PC-9 (cell line): ENCODE results near the gene SCUBE2. TPM values are rescaled to one million over a fixed set of nuclear protein-coding genes. Genes with fewer than 3 reads are reported as not detected.

Experiments used
- BruUV-seq: library from RNA; stranded (reverse); fragments of 400-500 nt; replicated peaks from 2 replicates; lab custom pipeline; 2021; lab: Mats Ljungman, UMichigan
- CTCF ChIA-PET: fragments of 300-600 bp; sonication (Branson Sonifier 250); formaldehyde crosslinking; loops from one replicate; lab custom pipeline; 2022; ENCODE audit warnings: antibody characterized with exemption; lab: Charles Lee
- POLR2A ChIA-PET: fragments of 300-600 bp; sonication (Branson Sonifier 250); formaldehyde crosslinking; loops from one replicate; lab custom pipeline; 2022; ENCODE audit warnings: antibody characterized with exemption; ENCODE audit not compliant: unreplicated experiment; lab: Charles Lee
- DNase-seq, 2 experiments: peaks; one replicate each; pipeline versions ENCODE4 v3.0.0 to v3.0.0-alpha.2; 2015 to 2022; ENCODE audit warnings: mixed read lengths in 1 of 2
- H2AFZ ChIP-seq: fragments of 200-600 bp; sonication (generic); 2 replicates; pipeline ENCODE4 v1.8.1; 2017; ENCODE audit warnings: antibody characterized with exemption
- H3F3A ChIP-seq: fragments of 200-600 bp; sonication (generic); 2 replicates; pipeline ENCODE4 v1.8.1; 2017; ENCODE audit warnings: antibody characterized with exemption, mild to moderate bottlenecking, low read depth; ENCODE audit not compliant: insufficient read depth
- H3K27ac ChIP-seq: fragments of 200-600 bp; sonication (generic); 2 replicates; pipeline ENCODE4 v1.6.1; 2016; ENCODE audit warnings: mixed run types
- H3K27me3 ChIP-seq: fragments of 200-600 bp; sonication (generic); 2 replicates; pipeline ENCODE4 v1.6.1; 2016; ENCODE audit warnings: low read depth, mixed run types; ENCODE audit not compliant: insufficient read depth
- H3K36me3 ChIP-seq: fragments of 200-600 bp; sonication (generic); 2 replicates; pipeline ENCODE4 v1.6.1; 2016; ENCODE audit warnings: low read depth, mixed run types
- H3K4me1 ChIP-seq: fragments of 200-600 bp; sonication (generic); replicated peaks from 2 replicates; pipeline ENCODE4 v1.6.1; 2016; ENCODE audit warnings: mixed run types; ENCODE audit not compliant: insufficient read depth
- H3K4me2 ChIP-seq: fragments of 200-600 bp; sonication (generic); 2 replicates; pipeline ENCODE4 v1.6.1; 2017; ENCODE audit warnings: mixed run types
- H3K4me3 ChIP-seq: fragments of 200-600 bp; sonication (generic); 2 replicates; pipeline ENCODE4 v1.6.1; 2016; ENCODE audit warnings: mixed run types
- H3K79me2 ChIP-seq: fragments of 200-600 bp; sonication (generic); 2 replicates; pipeline ENCODE4 v1.6.1; 2017; ENCODE audit warnings: low read depth, mixed run types
- H3K9me2 ChIP-seq: fragments of 200-600 bp; sonication (generic); 2 replicates; pipeline ENCODE4 v1.8.1; 2017; ENCODE audit warnings: mild to moderate bottlenecking; ENCODE audit not compliant: insufficient read depth
- H3K9me3 ChIP-seq: fragments of 200-600 bp; sonication (generic); 2 replicates; pipeline ENCODE4 v1.8.1; 2016; ENCODE audit warnings: low read depth; ENCODE audit not compliant: insufficient read depth
- H4K20me1 ChIP-seq: fragments of 200-600 bp; sonication (generic); 2 replicates; pipeline ENCODE4 v1.8.1; 2017; ENCODE audit not compliant: insufficient read depth
- EZH2 ChIP-seq: fragments of 200-600 bp; sonication (generic); IDR thresholded peaks from 2 replicates; pipeline ENCODE4 v1.8.0; 2017; ENCODE audit warnings: antibody characterized with exemption, low read depth
- intact Hi-C: fragments of 100-400 bp; cut with micrococcal nuclease; formaldehyde crosslinking; loops from one replicate; pipeline ENCODE4 v1.10.0; 2022; ENCODE audit not compliant: unreplicated experiment
- total RNA-seq: library from RNA; stranded (reverse); gene quantifications from 2 replicates; pipeline ENCODE4 v1.2.3, GENCODE V29; 2021
- TF ChIP-seq, protein P1 (sequence below): fragments of 200-600 bp; sonication (generic); conservative IDR thresholded peaks from 2 replicates; pipeline ENCODE4 v1.6.1; 2017; ENCODE audit warnings: mixed run types, antibody characterized with exemption, mild to moderate bottlenecking, moderate library complexity

SCUBE2 gene
- total RNA-seq, 1 experiment from 2014 or later, result not detected

DNA sequence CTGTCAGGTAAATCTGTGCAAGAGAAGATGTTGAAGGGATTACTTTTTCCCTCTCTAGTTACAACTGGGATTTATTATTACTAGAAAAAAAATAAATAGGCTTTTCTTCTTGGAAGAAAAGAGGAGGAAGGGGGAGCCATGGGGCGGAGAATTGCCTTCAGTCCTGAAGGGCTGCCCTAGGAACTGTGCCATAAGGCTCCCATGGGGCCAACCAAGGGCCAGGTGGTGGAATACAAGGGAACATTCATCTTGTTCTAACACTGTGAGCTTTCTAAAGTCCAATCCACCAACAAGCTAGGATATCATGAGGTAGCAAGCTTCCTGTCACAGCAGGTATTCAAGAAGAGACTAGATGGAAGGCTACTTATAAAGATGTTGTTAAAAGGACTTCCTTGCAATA is 62.8 kb downstream of the SCUBE2 start:
- CTCF ChIA-PET, result no interaction called here

DNA sequence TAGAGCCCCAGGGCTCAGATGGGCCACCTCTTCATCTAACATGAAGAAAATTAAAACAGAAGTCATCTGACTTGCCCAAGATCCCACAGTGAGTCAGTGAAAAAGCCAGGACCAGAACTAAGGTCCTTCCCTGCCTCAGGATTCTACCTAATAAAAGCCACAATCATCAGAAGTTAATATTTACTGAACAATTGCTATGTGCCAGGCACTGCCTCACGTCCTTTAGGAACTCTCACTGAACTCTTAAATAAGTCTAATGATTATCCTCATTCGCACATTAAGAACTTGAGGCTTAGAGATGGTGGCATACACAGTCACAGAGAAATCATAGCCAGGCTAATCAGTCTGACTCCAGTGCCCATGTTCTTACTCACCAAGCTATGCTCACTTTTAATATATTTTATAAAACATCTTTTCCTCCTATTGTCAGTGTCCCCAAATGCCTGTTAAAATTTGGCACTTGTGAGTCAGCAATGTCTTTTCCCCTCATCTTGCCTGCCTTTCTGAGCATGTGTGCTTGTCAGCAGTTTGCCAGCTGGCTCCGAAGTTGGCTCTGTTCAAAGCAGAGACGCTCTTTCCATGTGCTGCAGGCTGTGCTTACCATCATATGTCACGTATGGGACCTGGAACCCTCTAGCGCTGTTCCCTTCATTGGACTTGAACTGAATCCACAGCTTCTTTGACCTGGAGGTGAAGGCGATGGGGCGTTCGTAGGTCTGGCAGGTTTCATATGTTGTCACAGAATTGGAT is 66.1 kb downstream of the SCUBE2 start:
- no peak for DNase-seq
- POLR2A ChIA-PET, result no interaction called here
- H3K9me3 ChIP-seq, result no peaks in the 10 kb centered on the region
- H3K27ac ChIP-seq, result no peak overlapping the region
- no peaks in the 10 kb centered on the region for H3K9me2 ChIP-seq
- H3K4me3 ChIP-seq, result no peak overlapping the region
- H3K36me3 ChIP-seq, result no peaks in the 10 kb centered on the region
- no peaks in the 10 kb centered on the region for H3K79me2 ChIP-seq
- H2AFZ ChIP-seq, result no peak overlapping the region
- CTCF ChIA-PET, result no interaction called here
- H3K4me1 ChIP-seq, result no peaks in the 10 kb centered on the region
- no peak for TF ChIP-seq EZH2
- TF ChIP-seq, protein P1, sequence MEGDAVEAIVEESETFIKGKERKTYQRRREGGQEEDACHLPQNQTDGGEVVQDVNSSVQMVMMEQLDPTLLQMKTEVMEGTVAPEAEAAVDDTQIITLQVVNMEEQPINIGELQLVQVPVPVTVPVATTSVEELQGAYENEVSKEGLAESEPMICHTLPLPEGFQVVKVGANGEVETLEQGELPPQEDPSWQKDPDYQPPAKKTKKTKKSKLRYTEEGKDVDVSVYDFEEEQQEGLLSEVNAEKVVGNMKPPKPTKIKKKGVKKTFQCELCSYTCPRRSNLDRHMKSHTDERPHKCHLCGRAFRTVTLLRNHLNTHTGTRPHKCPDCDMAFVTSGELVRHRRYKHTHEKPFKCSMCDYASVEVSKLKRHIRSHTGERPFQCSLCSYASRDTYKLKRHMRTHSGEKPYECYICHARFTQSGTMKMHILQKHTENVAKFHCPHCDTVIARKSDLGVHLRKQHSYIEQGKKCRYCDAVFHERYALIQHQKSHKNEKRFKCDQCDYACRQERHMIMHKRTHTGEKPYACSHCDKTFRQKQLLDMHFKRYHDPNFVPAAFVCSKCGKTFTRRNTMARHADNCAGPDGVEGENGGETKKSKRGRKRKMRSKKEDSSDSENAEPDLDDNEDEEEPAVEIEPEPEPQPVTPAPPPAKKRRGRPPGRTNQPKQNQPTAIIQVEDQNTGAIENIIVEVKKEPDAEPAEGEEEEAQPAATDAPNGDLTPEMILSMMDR, result no peak
- H3K4me2 ChIP-seq, result no peak overlapping the region
- H3F3A ChIP-seq, result no peaks in the 10 kb centered on the region
- H4K20me1 ChIP-seq, result no peaks in the 10 kb centered on the region
- BruUV-seq, result no TSS peak
- intact Hi-C loops, result no loop called here
- H3K27me3 ChIP-seq, result no peaks in the 10 kb centered on the region

More for the DNA sequence above, 62.8 kb downstream of the SCUBE2 start:
- Histone ChIP-seq H3K9me3 (no peaks in the 10 kb centered on the region), H3K9me2 (no peaks in the 10 kb centered on the region), H3K36me3 (no peaks in the 10 kb centered on the region), H4K20me1 (no peaks in the 10 kb centered on the region), H3K4me1 (no peaks in the 10 kb centered on the region), H3K4me2 (no peak overlapping the region), H3K27ac (no peak overlapping the region), H3K79me2 (no peaks in the 10 kb centered on the region), H3F3A (no peaks in the 10 kb centered on the region), H3K4me3 (no peak overlapping the region), H3K27me3 (no peaks in the 10 kb centered on the region), H2AFZ (no peak overlapping the region)
- intact Hi-C loops, result no loop called here
- POLR2A ChIA-PET, result no interaction called here
- TF ChIP-seq, protein P1, result no peak
- TF ChIP-seq EZH2, result no peak
- DNase-seq, result no peak
- no TSS peak for BruUV-seq

DNA sequence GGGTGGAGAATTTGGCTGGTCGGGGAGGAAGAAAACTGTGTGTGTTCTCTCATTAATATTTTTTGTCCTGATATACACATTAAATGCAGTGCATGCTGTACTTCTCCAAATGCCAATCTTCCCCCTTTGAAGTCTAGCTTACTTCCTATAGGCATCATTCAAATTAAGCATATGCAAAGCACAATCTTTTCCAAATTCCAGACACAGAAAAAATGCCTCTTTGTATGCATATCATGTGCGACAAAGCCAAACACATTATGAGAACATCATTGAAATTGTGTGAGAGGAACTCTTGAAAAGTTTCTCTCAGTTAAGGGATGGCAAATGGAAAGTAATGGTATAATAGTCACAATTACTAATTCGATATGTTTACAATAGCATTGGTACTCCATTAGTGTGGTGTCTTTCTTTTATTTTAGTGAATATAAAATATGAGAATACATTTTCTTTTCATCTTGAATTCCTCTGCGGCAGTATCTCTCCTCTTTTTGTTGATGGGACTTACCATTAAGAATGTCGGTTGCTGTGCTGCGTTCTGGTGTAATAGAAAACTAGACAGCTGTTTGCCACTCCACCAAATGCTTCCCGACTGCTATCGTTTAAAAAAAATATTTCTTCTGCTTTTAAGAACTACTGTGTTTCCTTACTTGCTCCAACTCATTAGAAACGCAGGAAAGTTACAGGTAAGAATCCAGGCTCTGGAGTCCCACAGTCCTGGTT is 68.3 kb downstream of the SCUBE2 start:
- Histone ChIP-seq H3K27me3 (no peaks in the 10 kb centered on the region), H3K9me3 (no peaks in the 10 kb centered on the region), H3K9me2 (no peaks in the 10 kb centered on the region), H3K36me3 (no peaks in the 10 kb centered on the region), H3K4me2 (no peak overlapping the region), H2AFZ (no peak overlapping the region), H3K79me2 (no peaks in the 10 kb centered on the region), H3K4me1 (no peaks in the 10 kb centered on the region), H3K27ac (no peak overlapping the region), H3K4me3 (no peak overlapping the region), H4K20me1 (no peaks in the 10 kb centered on the region), H3F3A (no peaks in the 10 kb centered on the region)
- DNase-seq, result no peak
- intact Hi-C loops, result no loop called here
- no peak for TF ChIP-seq EZH2
- TF ChIP-seq, protein P1, result no peak
- CTCF ChIA-PET, result no interaction called here
- no TSS peak for BruUV-seq
- POLR2A ChIA-PET, result interaction anchor here (0.5 kb wide), 1 partner anchor 647 kb away, joined by 12 read pairs; no protein-coding TSS in a partner anchor
